ENCODE results near the gene PDLIM3.

GRCh38 chr4:185481401-185481800 is 53.9 kb downstream of the PDLIM3 start:
- TF ChIP-seq, protein P1, sequence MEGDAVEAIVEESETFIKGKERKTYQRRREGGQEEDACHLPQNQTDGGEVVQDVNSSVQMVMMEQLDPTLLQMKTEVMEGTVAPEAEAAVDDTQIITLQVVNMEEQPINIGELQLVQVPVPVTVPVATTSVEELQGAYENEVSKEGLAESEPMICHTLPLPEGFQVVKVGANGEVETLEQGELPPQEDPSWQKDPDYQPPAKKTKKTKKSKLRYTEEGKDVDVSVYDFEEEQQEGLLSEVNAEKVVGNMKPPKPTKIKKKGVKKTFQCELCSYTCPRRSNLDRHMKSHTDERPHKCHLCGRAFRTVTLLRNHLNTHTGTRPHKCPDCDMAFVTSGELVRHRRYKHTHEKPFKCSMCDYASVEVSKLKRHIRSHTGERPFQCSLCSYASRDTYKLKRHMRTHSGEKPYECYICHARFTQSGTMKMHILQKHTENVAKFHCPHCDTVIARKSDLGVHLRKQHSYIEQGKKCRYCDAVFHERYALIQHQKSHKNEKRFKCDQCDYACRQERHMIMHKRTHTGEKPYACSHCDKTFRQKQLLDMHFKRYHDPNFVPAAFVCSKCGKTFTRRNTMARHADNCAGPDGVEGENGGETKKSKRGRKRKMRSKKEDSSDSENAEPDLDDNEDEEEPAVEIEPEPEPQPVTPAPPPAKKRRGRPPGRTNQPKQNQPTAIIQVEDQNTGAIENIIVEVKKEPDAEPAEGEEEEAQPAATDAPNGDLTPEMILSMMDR (optimal IDR thresholded peaks at IDR 0.05 in 1 of 3, IDR thresholded peaks at IDR 0.05 in 1 of 3, conservative IDR thresholded peaks at IDR 0.05 in 1 of 3; ENCODE audit: extremely low read depth in 1 of 3, insufficient read depth in 2 of 3, low read length in 3 of 3), result no peak
- no peak for TF ChIP-seq EZH2 (IDR thresholded peaks at IDR 0.05; ENCODE audit: low read length)

All from keratinocyte (primary cell).